ENCODE measurements around the gene HAND1.

- TF ChIP-seq CTCF (IDR thresholded peaks at IDR 0.05) (no peak), POLR2A (IDR thresholded peaks at IDR 0.05; ENCODE audit: low read depth) (no peak), EP300 (IDR thresholded peaks at IDR 0.05) (no peak)
Measured at GRCh38 chr5:154482528-154483449, 4.8 kb upstream of the HAND1 start.

All from esophagus muscularis mucosa (tissue), 4 donors.